Measurements from ENCODE around the gene EML4.

Gene EML4

GRCh38 chr2:42225573-42225972, 56.4 kb downstream of the EML4 start:
- no peak for DNase-seq (ENCODE audit: low spot score)

DNA sequence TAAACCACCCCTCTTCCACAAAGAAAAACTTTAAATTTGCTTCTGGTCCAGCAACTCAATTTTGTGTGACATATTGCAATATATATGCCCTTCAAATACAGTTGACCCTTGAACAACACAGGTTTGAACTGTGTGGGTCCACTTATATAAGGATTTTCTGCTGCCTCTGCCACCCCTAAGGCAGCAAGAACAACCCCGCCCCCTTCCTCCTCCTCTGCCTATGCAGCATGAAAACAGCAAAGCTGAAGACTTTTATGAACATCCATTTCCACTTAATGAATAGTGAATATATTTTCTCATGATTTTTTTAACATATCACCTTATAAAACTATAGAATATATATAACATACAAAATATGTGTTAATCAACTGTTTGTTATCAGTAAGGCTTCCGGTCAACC, 58.3 kb downstream of the EML4 start:
- no peak for DNase-seq (ENCODE audit: low spot score)

GRCh38 chr2:42228101-42228500, 58.9 kb downstream of the EML4 start:
- no peak for DNase-seq (ENCODE audit: low spot score)

- no peak for DNase-seq (ENCODE audit: low spot score)
Measured at GRCh38 chr2:42229949-42230348, 60.8 kb downstream of the EML4 start.

GRCh38 chr2:42230891-42231290, 61.7 kb downstream of the EML4 start:
- no peak for DNase-seq (ENCODE audit: low spot score)

DNA sequence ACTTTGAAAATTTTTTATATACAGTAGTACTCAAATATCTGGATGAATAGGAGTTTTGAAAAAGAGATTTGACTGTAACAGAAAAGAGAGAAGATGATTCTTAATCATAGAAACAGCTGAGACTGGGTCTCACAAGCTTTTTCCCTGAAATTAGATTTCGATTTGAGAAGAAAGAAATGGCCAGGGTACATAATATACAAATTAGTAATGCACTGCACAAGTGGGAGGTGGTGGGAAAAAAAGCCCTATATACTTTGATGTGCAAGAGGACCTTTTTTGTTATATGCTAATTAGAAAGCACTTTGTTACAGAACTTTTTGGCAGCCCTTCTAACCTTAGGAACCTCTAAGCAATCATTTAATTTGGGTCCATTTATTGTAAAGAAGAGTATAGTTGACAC, 62.9 kb downstream of the EML4 start:
- no peak for DNase-seq (ENCODE audit: low spot score)

DNA sequence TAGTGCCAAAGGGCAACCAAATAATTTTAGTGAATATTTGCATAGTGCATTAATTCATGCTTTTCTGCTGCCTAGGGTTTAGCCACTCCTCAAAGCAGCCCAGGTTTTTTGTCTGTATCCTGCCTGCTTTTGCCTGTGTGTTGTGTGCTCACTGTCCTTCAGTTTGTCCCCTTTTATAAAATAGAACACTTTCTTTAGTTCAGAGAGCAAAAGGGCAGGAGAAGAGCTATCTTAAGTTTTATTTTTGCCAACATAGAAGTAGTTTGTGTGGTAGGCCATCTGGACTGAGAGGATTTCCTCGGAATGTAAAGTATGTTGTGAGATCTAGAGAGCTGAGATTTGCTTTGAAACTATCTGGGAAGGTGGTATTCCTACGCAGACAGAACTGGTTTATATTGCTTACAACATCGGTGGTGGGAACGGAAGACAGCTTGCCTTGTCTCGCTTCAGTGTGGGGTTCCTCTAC, 64.9 kb downstream of the EML4 start:
- DNase-seq (ENCODE audit: low spot score) = no peak

DNA sequence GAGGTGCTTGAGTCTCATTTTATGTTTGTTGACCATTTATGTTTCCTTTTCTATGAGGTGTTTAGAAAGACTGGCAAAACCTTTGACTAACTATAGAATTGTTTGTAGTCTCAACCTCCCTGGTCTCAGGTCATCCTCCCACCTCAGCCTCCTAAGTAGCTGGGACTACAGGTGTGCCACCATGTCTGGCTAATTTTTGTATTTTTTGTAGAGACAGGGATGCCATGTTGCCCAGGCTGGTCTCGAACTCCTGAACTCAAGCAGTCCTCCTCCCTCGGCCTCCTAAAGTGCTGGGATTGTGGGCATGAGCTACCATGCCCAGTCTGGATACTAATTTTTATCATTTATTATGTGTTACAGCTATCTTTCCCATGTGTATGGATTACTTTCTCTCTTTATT, 67.8 kb downstream of the EML4 start:
- DNase-seq (ENCODE audit: low spot score) = no peak

- DNase-seq (ENCODE audit: low spot score) = peak; percentile 63
Measured at GRCh38 chr2:42238644-42239288, 69.6 kb downstream of the EML4 start.

GRCh38 chr2:42239289-42239661, 70.1 kb downstream of the EML4 start:
- no peak for DNase-seq (ENCODE audit: low spot score)

GRCh38 chr2:42239811-42240210, 70.7 kb downstream of the EML4 start:
- DNase-seq (ENCODE audit: low spot score) = no peak

DNA sequence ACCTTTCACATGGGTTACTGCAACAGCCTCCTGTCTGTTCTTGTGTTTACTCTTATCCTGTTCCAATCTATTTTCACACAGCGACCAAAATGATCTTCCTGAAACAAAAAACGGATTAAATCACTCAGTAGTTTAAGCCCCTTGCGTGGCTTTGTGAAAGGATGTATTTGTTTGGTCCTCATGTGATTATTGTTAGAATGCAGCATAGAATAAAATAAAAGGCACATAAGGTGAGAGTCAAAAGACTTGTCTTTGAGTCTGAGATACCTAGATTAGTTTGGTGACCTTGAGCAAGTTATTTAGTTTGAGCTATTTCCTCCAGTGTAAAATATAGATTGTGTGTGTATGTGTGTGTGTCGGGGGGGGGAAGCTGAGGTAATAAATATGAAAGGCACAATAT, 72.4 kb downstream of the EML4 start:
- no peak for DNase-seq (ENCODE audit: low spot score)

- no peak for DNase-seq (ENCODE audit: low spot score)
Measured at GRCh38 chr2:42243297-42243696, 74.1 kb downstream of the EML4 start.

DNA sequence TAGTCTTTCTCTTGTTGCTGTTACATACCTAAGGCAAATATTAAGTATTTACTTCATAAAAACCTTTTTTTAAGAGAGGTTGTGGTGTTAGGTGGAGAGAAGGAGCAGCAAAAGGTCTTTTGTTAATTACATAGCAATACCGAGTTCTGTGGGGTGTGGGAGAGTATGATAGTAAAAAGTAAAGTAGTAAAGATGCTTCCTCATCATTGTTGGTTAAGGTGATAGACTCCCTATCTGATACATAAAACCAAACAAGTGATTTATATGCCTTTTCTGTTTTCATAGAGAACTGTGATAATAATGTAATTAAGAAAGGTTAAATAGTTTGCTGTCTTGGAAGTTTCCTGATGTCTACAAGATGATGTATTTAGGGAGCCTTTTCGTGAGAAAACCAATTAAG, 75.4 kb downstream of the EML4 start:
- DNase-seq (ENCODE audit: low spot score) = no peak

- DNase-seq (ENCODE audit: low spot score) = no peak
Measured at GRCh38 chr2:42245396-42245795, 76.2 kb downstream of the EML4 start.

DNA sequence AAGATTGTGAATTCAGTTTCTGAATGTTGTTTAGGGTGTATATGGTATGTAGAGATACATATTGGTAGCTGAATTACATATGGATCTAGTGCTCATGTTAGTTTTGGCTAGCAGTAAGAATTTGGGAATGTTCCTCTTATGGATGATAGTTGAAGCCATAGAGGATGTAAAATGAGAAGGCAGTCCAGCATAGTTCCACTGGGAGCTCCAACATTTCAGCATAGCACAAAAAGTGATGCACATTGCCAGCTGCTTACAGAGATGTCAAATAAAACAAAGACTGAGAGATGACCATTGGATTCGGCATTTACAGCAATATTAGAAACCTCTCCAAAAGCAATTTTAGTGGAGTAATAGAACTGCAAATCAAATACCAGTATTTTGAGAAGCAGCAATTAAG, 77.4 kb downstream of the EML4 start:
- no peak for DNase-seq (ENCODE audit: low spot score)

GRCh38 chr2:42248846-42249245, 79.7 kb downstream of the EML4 start:
- no peak for DNase-seq (ENCODE audit: low spot score)

DNA sequence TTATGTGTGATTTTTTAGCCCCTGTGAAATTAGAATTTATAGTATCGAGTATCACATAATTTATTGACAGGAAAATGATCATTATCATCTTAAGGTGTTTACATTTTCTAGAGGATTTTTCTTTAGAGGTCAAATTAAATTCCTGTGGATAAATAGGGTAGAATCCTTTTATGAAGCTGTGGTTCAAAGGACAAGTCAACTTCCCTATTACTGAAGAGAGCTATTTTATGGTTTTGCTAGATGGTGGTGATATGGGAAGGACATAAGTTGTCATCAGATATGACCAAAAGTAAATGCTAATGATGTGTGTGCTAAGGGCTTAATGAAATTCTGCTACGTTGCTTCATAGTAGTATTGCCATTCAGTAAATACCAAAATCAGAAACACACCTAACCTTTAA, 80.1 kb downstream of the EML4 start:
- DNase-seq (ENCODE audit: low spot score) = no peak

DNA sequence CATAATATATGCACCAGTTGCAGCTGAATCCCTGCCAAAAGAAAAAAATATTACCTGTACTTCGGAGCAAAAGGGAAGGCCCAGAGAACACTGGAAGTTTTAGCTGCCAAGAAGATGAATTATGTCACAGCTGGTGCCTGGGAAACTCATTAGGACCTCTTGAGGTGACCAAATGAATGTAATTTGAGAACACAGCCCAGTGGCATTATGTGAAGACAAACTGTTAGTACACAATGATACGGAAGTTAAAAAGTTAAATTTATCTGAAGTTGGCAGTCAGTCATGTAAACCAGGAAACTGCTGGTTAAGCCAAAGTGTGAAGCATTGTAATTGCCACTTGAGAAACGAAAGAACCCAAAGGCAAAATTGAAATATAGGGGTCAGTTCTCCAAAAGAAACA, 80.7 kb downstream of the EML4 start:
- DNase-seq (ENCODE audit: low spot score) = no peak

GRCh38 chr2:42250925-42251324, 81.8 kb downstream of the EML4 start:
- no peak for DNase-seq (ENCODE audit: low spot score)

- DNase-seq (ENCODE audit: low spot score) = no peak
Measured at GRCh38 chr2:42252464-42252863, 83.3 kb downstream of the EML4 start.

GRCh38 chr2:42254186-42254895, 85.2 kb downstream of the EML4 start:
- DNase-seq (ENCODE audit: low spot score) = no peak

- DNase-seq (ENCODE audit: low spot score) = peak; percentile 67
Measured at GRCh38 chr2:42256505-42256904, 87.4 kb downstream of the EML4 start.
